ENCODE results near the gene YIPF5.

GRCh38 chr5:144117412-144117811 lies 53.0 kb downstream of the YIPF5 start:
- no peak for TF ChIP-seq SMC3 (IDR thresholded peaks at IDR 0.05; ENCODE audit: low read depth, low read length)
- no peak for TF ChIP-seq MAFK (IDR thresholded peaks at IDR 0.05; ENCODE audit: low read depth, low read length)
- no peak for TF ChIP-seq CTCF (conservative IDR thresholded peaks at IDR 0.05; ENCODE audit: low read depth, low read length)
- no peak for TF ChIP-seq RCOR1 (IDR thresholded peaks at IDR 0.05; ENCODE audit: insufficient replicate concordance, low read length)
- no peak for TF ChIP-seq POLR2A (IDR thresholded peaks at IDR 0.05; ENCODE audit: low read depth, low read length)
- no peak for TF ChIP-seq CEBPB (IDR thresholded peaks at IDR 0.05; ENCODE audit: low read depth, low read length)
- TF ChIP-seq USF2 (IDR thresholded peaks at IDR 0.05; ENCODE audit: low read depth, low read length) = 0 out of 2 replicates have a peak, but pooled peaks have one; percentile 14
- no peak for TF ChIP-seq CHD1 (IDR thresholded peaks at IDR 0.05; ENCODE audit: low read depth, low read length)
- no peak for TF ChIP-seq RAD21 (IDR thresholded peaks at IDR 0.05; ENCODE audit: low read length)
- no peak for TF ChIP-seq MAZ (IDR thresholded peaks at IDR 0.05; ENCODE audit: borderline replicate concordance, low read depth, low read length)
- no peak for TF ChIP-seq RFX5 (IDR thresholded peaks at IDR 0.05; ENCODE audit: low read depth, low read length)
- TF ChIP-seq MXI1 (IDR thresholded peaks at IDR 0.05; ENCODE audit: borderline replicate concordance, low read depth, low read length) = no peak
- TF ChIP-seq BHLHE40 (IDR thresholded peaks at IDR 0.05; ENCODE audit: low read depth, low read length) = no peak
- TF ChIP-seq FOS (IDR thresholded peaks at IDR 0.05; ENCODE audit: low read depth, low read length) = no peak

All from IMR-90 (cell line).